PC-9 (cell line): Measurements from ENCODE around the gene IGFBP2. TPM values are rescaled to one million over a fixed set of nuclear protein-coding genes. Genes with fewer than 3 reads are reported as not detected.
A peak's percentile ranks its signal among the peaks of the same experiment; 100 is the strongest.

Source experiments
- BruUV-seq: library from RNA; stranded (reverse); fragments of 400-500 nt; replicated peaks from 2 replicates; lab custom pipeline; 2021; lab: Mats Ljungman, UMichigan
- CTCF ChIA-PET: fragments of 300-600 bp; sonication (Branson Sonifier 250); formaldehyde crosslinking; loops from one replicate; lab custom pipeline; 2022; ENCODE audit warnings: antibody characterized with exemption; lab: Charles Lee
- POLR2A ChIA-PET: fragments of 300-600 bp; sonication (Branson Sonifier 250); formaldehyde crosslinking; loops from one replicate; lab custom pipeline; 2022; ENCODE audit warnings: antibody characterized with exemption; ENCODE audit not compliant: unreplicated experiment; lab: Charles Lee
- DNase-seq, 2 experiments: peaks; one replicate each; pipeline versions ENCODE4 v3.0.0 to v3.0.0-alpha.2; 2015 to 2022; ENCODE audit warnings: mixed read lengths in 1 of 2
- H2AFZ ChIP-seq: fragments of 200-600 bp; sonication (generic); 2 replicates; pipeline ENCODE4 v1.8.1; 2017; ENCODE audit warnings: antibody characterized with exemption
- H3F3A ChIP-seq: fragments of 200-600 bp; sonication (generic); 2 replicates; pipeline ENCODE4 v1.8.1; 2017; ENCODE audit warnings: antibody characterized with exemption, mild to moderate bottlenecking, low read depth; ENCODE audit not compliant: insufficient read depth
- H3K27ac ChIP-seq: fragments of 200-600 bp; sonication (generic); 2 replicates; pipeline ENCODE4 v1.6.1; 2016; ENCODE audit warnings: mixed run types
- H3K27me3 ChIP-seq: fragments of 200-600 bp; sonication (generic); 2 replicates; pipeline ENCODE4 v1.6.1; 2016; ENCODE audit warnings: low read depth, mixed run types; ENCODE audit not compliant: insufficient read depth
- H3K36me3 ChIP-seq: fragments of 200-600 bp; sonication (generic); 2 replicates; pipeline ENCODE4 v1.6.1; 2016; ENCODE audit warnings: low read depth, mixed run types
- H3K4me1 ChIP-seq: fragments of 200-600 bp; sonication (generic); replicated peaks from 2 replicates; pipeline ENCODE4 v1.6.1; 2016; ENCODE audit warnings: mixed run types; ENCODE audit not compliant: insufficient read depth
- H3K4me2 ChIP-seq: fragments of 200-600 bp; sonication (generic); 2 replicates; pipeline ENCODE4 v1.6.1; 2017; ENCODE audit warnings: mixed run types
- H3K4me3 ChIP-seq: fragments of 200-600 bp; sonication (generic); 2 replicates; pipeline ENCODE4 v1.6.1; 2016; ENCODE audit warnings: mixed run types
- H3K79me2 ChIP-seq: fragments of 200-600 bp; sonication (generic); 2 replicates; pipeline ENCODE4 v1.6.1; 2017; ENCODE audit warnings: low read depth, mixed run types
- H3K9me2 ChIP-seq: fragments of 200-600 bp; sonication (generic); 2 replicates; pipeline ENCODE4 v1.8.1; 2017; ENCODE audit warnings: mild to moderate bottlenecking; ENCODE audit not compliant: insufficient read depth
- H3K9me3 ChIP-seq: fragments of 200-600 bp; sonication (generic); 2 replicates; pipeline ENCODE4 v1.8.1; 2016; ENCODE audit warnings: low read depth; ENCODE audit not compliant: insufficient read depth
- H4K20me1 ChIP-seq: fragments of 200-600 bp; sonication (generic); 2 replicates; pipeline ENCODE4 v1.8.1; 2017; ENCODE audit not compliant: insufficient read depth
- CTCF ChIP-seq: fragments of 200-600 bp; sonication (generic); conservative IDR thresholded peaks from 2 replicates; pipeline ENCODE4 v1.6.1; 2017; ENCODE audit warnings: mixed run types, antibody characterized with exemption, mild to moderate bottlenecking, moderate library complexity
- EZH2 ChIP-seq: fragments of 200-600 bp; sonication (generic); IDR thresholded peaks from 2 replicates; pipeline ENCODE4 v1.8.0; 2017; ENCODE audit warnings: antibody characterized with exemption, low read depth
- intact Hi-C: fragments of 100-400 bp; cut with micrococcal nuclease; formaldehyde crosslinking; loops from one replicate; pipeline ENCODE4 v1.10.0; 2022; ENCODE audit not compliant: unreplicated experiment
- total RNA-seq: library from RNA; stranded (reverse); gene quantifications from 2 replicates; pipeline ENCODE4 v1.2.3, GENCODE V29; 2021

IGFBP2 gene
- total RNA-seq, 1 experiment from 2014 or later: 106 TPM

- Histone ChIP-seq H3K27ac (no peak overlapping the region), H4K20me1 (no peaks in the 10 kb centered on the region), H2AFZ (no peak overlapping the region), H3K4me3 (peak overlapping the region; percentile 39; the same call in 1 of the 2 replicates), H3K4me2 (peak overlapping the region; percentile 61), H3K9me2 (no peaks in the 10 kb centered on the region), H3F3A (peaks cover 3% of the 10 kb centered on the region; the same call in 1 of the 2 replicates), H3K79me2 (no peaks in the 10 kb centered on the region), H3K27me3 (no peaks in the 10 kb centered on the region), H3K36me3 (no peaks in the 10 kb centered on the region), H3K9me3 (no peaks in the 10 kb centered on the region), H3K4me1 (peaks cover 3% of the 10 kb centered on the region; the same call in 1 of the 2 replicates)
- ChIA-PET CTCF (interaction anchor here (0.6 to 1.1 kb wide), 5 partner anchors 13 to 810 kb away, joined by 3 to 4 read pairs (median 3); no protein-coding TSS in a partner anchor), POLR2A (interaction anchor here (0.6 to 0.8 kb wide), 4 partner anchors 13 to 1555 kb away, joined by 3 to 4 read pairs (median 4); partner anchors contain the start of gene ABCA12)
- DNase-seq: no peak
- intact Hi-C loops: loop anchor here (2.0 to 5.0 kb wide), 2 partner anchors 539 to 1013 kb away; no protein-coding TSS in a partner anchor
- TF ChIP-seq EZH2 (no peak), CTCF (no peak)
- BruUV-seq: no TSS peak
Observed at GRCh38 chr2:216693414-216694080, 60.3 kb downstream of the IGFBP2 start.

- H3K79me2 ChIP-seq: no peaks in the 10 kb centered on the region
- H3F3A ChIP-seq: peaks cover 3% of the 10 kb centered on the region; the same call in 1 of the 2 replicates
- H3K4me1 ChIP-seq: peaks cover 3% of the 10 kb centered on the region; the same call in 1 of the 2 replicates
- no peak overlapping the region for H2AFZ ChIP-seq
- ChIA-PET CTCF (interaction anchor here (1.1 kb wide), 1 partner anchor 411 kb away, joined by 4 read pairs; no protein-coding TSS in a partner anchor), POLR2A (interaction anchor here (0.6 to 0.8 kb wide), 3 partner anchors 13 to 1556 kb away, joined by 3 to 4 read pairs (median 3); partner anchors contain the start of gene ABCA12)
- intact Hi-C loops: loop anchor here (5.0 kb wide), 1 partner anchor 538 kb away; no protein-coding TSS in a partner anchor
- no TSS peak for BruUV-seq
- H4K20me1 ChIP-seq: no peaks in the 10 kb centered on the region
- peak in 1 of 2 experiments; percentile 31 for DNase-seq
- TF ChIP-seq EZH2 (no peak), CTCF (no peak)
- no peaks in the 10 kb centered on the region for H3K27me3 ChIP-seq
- H3K4me2 ChIP-seq: peak overlapping the region; percentile 61
- H3K9me2 ChIP-seq: no peaks in the 10 kb centered on the region
- H3K36me3 ChIP-seq: no peaks in the 10 kb centered on the region
- H3K27ac ChIP-seq: no peak overlapping the region
- no peaks in the 10 kb centered on the region for H3K9me3 ChIP-seq
- peak overlapping the region; percentile 39; the same call in 1 of the 2 replicates for H3K4me3 ChIP-seq
Observed at GRCh38 chr2:216694082-216694825, 61.0 kb downstream of the IGFBP2 start.

GRCh38 chr2:216694826-216695217 lies 61.6 kb downstream of the IGFBP2 start:
- H2AFZ ChIP-seq: no peak overlapping the region
- TF ChIP-seq EZH2: no peak
- TF ChIP-seq CTCF: no peak

More at GRCh38 chr2:216694826-216695217, 61.6 kb downstream of the IGFBP2 start:
- CTCF ChIA-PET: interaction anchor here (0.6 kb wide), 1 partner anchor 586 kb away, joined by 11 read pairs; the partner anchor contains the start of gene XRCC5
- Histone ChIP-seq H3K9me3 (no peaks in the 10 kb centered on the region), H3K79me2 (no peaks in the 10 kb centered on the region), H3K27me3 (no peaks in the 10 kb centered on the region), H3K4me3 (peak overlapping the region; percentile 39; the same call in 1 of the 2 replicates), H3K9me2 (no peaks in the 10 kb centered on the region), H4K20me1 (no peaks in the 10 kb centered on the region), H3F3A (peaks cover 3% of the 10 kb centered on the region; the same call in 1 of the 2 replicates), H3K4me1 (peaks cover 3% of the 10 kb centered on the region; the same call in 1 of the 2 replicates), H3K36me3 (no peaks in the 10 kb centered on the region), H3K4me2 (peak overlapping the region; percentile 61), H3K27ac (no peak overlapping the region)
- POLR2A ChIA-PET: no interaction called here
- BruUV-seq: no TSS peak
- intact Hi-C loops: loop anchor here (5.0 kb wide), 7 partner anchors 82 to 1062 kb away; no protein-coding TSS in a partner anchor
- no peak for DNase-seq
